Breast epithelium (tissue), 4 donors: ENCODE data around the gene EFHD2. TPM values are rescaled to one million over a fixed set of nuclear protein-coding genes. Genes with fewer than 3 reads are reported as not detected.

Experiments
- DNase-seq, 2 donors: peaks; one replicate each; pipeline ENCODE4 v3.0.0-alpha.2; 2019; ENCODE audit warnings: low spot score in 2 of 2
- H3K27ac ChIP-seq, 2 donors: fragments of 200-600 bp; sonication (generic) in 1 of 2; one replicate each; pipeline ENCODE4 v1.5.1; 2016 to 2019; ENCODE audit warnings: mild to moderate bottlenecking in 1 of 2
- H3K27me3 ChIP-seq, 2 donors: fragments of 200-600 bp; sonication (generic) in 1 of 2; one replicate each; pipeline versions ENCODE4 v1.5.1 to v1.6.0; 2017 to 2019; ENCODE audit warnings: control low read depth in 1 of 2, mild to moderate bottlenecking in 1 of 2
- H3K36me3 ChIP-seq: fragments of 200-600 bp; one replicate; pipeline ENCODE4 v1.5.1; 2019
- H3K4me1 ChIP-seq, 2 donors: fragments of 200-600 bp; sonication (generic); one replicate each; pipeline ENCODE4 v1.5.1; 2016 to 2019; ENCODE audit warnings: control low read depth in 1 of 2
- H3K4me3 ChIP-seq, 3 donors: fragments of 200-600 bp; sonication (generic); 1 replicate in 2 of 3; 2 replicates in 1 of 3; pipeline ENCODE4 v1.5.1; 2016 to 2019; ENCODE audit warnings: mild to moderate bottlenecking in 3 of 3, moderate library complexity in 2 of 3
- H3K9me3 ChIP-seq, 2 donors: fragments of 200-600 bp; sonication (generic) in 1 of 2; one replicate each; pipeline ENCODE4 v1.5.1; 2016 to 2019; ENCODE audit warnings: control low read depth in 1 of 2
- CTCF ChIP-seq, 3 donors: fragments of 450-650 bp; IDR thresholded peaks; one replicate each; pipeline ENCODE4 v1.5.1; 2016 to 2017; ENCODE audit warnings: antibody characterized with exemption in 3 of 3, mild to moderate bottlenecking in 3 of 3, moderate library complexity in 3 of 3
- POLR2A ChIP-seq: fragments of 450-650 bp; IDR thresholded peaks from one replicate; pipeline ENCODE4 v1.6.1; 2016; ENCODE audit warnings: antibody characterized with exemption, mild to moderate bottlenecking, moderate library complexity
- POLR2AphosphoS5 ChIP-seq, 3 donors: sonication (generic); formaldehyde crosslinking; IDR thresholded peaks; one replicate each; pipeline ENCODE4 v1.6.1; 2017; ENCODE audit warnings: antibody characterized with exemption in 3 of 3
- intact Hi-C: fragments of 100-400 bp; cut with DNase I; formaldehyde crosslinking; loops from one replicate; pipeline ENCODE4 v1.15.1; 2023; ENCODE audit warnings: low total_unique reads
- total RNA-seq, 3 donors: library from RNA; depleted of rRNA; stranded (reverse); fragments of >200 nt; gene quantifications; one replicate each; pipeline ENCODE4 v1.1.0, GENCODE V29; 2016

Gene EFHD2
- total RNA-seq, 3 donors from 2014 or later = 24.9 to 43.9 (median 32.8) TPM

- H3K4me1 ChIP-seq = no peaks in the 10 kb centered on the region
- no peaks in the 10 kb centered on the region for H3K36me3 ChIP-seq
- H3K9me3 ChIP-seq = no peaks in the 10 kb centered on the region
- no peaks in the 10 kb centered on the region for H3K27me3 ChIP-seq
- intact Hi-C loops = loop anchor here (5.0 kb wide), 1 partner anchor 110 kb away; no protein-coding TSS in a partner anchor
- no peak for TF ChIP-seq POLR2A
- no peak for TF ChIP-seq CTCF (IDR thresholded peaks at IDR 0.05)
- TF ChIP-seq POLR2AphosphoS5 (IDR thresholded peaks at IDR 0.05) = no peak
- H3K4me3 ChIP-seq = no peak overlapping the region
- DNase-seq = no peak
- no peak overlapping the region for H3K27ac ChIP-seq
Observed at GRCh38 chr1:15436881-15437442, 27.3 kb downstream of the EFHD2 start.

- Histone ChIP-seq H3K9me3 (no peaks in the 10 kb centered on the region), H3K36me3 (no peaks in the 10 kb centered on the region), H3K4me3 (no peak overlapping the region), H3K4me1 (no peaks in the 10 kb centered on the region), H3K27me3 (no peaks in the 10 kb centered on the region), H3K27ac (no peak overlapping the region)
- no peak for DNase-seq
- TF ChIP-seq POLR2A (no peak), POLR2AphosphoS5 (IDR thresholded peaks at IDR 0.05) (no peak), CTCF (IDR thresholded peaks at IDR 0.05) (no peak)
- intact Hi-C loops = loop anchor here (5.0 kb wide), 1 partner anchor 112 kb away; no protein-coding TSS in a partner anchor
Observed at GRCh38 chr1:15439325-15439724, 29.6 kb downstream of the EFHD2 start.

DNA sequence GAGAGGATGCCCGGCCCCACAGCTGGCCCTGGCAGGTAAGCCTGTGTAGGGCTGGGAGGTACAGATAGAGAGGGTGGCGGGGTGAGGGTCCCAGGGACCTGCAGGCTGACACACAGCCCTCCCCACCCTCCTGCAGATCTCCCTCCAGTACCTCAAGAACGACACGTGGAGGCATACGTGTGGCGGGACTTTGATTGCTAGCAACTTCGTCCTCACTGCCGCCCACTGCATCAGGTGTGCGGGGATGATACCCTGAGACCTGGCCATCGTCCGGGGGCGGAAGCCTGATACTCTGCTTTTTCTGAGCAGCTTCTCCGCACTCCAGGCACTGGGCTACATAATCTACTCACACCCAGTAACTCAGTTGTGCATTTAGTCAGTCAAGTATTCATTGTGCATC lies 30.7 kb downstream of the EFHD2 start:
- DNase-seq = no peak
- Histone ChIP-seq H3K36me3 (no peaks in the 10 kb centered on the region), H3K27me3 (no peaks in the 10 kb centered on the region), H3K4me3 (no peak overlapping the region), H3K9me3 (no peaks in the 10 kb centered on the region), H3K27ac (no peak overlapping the region), H3K4me1 (no peaks in the 10 kb centered on the region)
- TF ChIP-seq POLR2A = no peak
- TF ChIP-seq CTCF (IDR thresholded peaks at IDR 0.05) = no peak
- no peak for TF ChIP-seq POLR2AphosphoS5 (IDR thresholded peaks at IDR 0.05)
- intact Hi-C loops = no loop called here

DNA sequence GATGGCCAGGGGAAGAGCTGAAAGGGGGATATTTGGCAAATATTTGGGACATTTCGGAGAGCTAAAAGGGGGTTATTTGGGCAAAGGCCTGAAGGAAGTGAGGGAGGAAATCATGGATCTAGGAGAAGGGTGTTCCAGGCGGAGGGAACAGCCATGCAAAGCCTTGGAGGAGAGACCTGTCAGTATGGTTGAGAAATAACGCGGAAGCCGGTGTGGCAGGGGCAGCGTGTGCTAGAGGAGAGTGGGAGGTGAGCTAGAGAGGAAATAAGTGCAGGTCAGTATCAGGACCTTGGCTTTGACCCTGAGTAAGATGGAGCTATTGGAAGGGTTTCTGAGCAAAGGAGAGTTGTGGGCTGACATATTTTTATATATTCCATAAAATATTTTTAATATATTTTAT lies 31.6 kb downstream of the EFHD2 start:
- H3K27me3 ChIP-seq = no peaks in the 10 kb centered on the region
- intact Hi-C loops = no loop called here
- no peak for TF ChIP-seq POLR2A
- no peak for TF ChIP-seq CTCF (IDR thresholded peaks at IDR 0.05)
- no peak for TF ChIP-seq POLR2AphosphoS5 (IDR thresholded peaks at IDR 0.05)
- H3K36me3 ChIP-seq = no peaks in the 10 kb centered on the region
- no peaks in the 10 kb centered on the region for H3K4me1 ChIP-seq
- no peak for DNase-seq
- H3K4me3 ChIP-seq = no peak overlapping the region
- no peaks in the 10 kb centered on the region for H3K9me3 ChIP-seq
- no peak overlapping the region for H3K27ac ChIP-seq

GRCh38 chr1:15442119-15442518 lies 32.4 kb downstream of the EFHD2 start:
- H3K9me3 ChIP-seq = no peaks in the 10 kb centered on the region
- no peaks in the 10 kb centered on the region for H3K27me3 ChIP-seq
- H3K27ac ChIP-seq = no peak overlapping the region
- intact Hi-C loops = no loop called here
- TF ChIP-seq CTCF (IDR thresholded peaks at IDR 0.05) (no peak), POLR2A (no peak), POLR2AphosphoS5 (IDR thresholded peaks at IDR 0.05) (no peak)
- H3K4me1 ChIP-seq = no peaks in the 10 kb centered on the region
- no peaks in the 10 kb centered on the region for H3K36me3 ChIP-seq
- DNase-seq = no peak
- no peak overlapping the region for H3K4me3 ChIP-seq
